Stimulated activated naive CD4-positive, alpha-beta T cell (primary cell): ENCODE measurements around the gene CFI.
"Not testable (repeated sequence)": the region's sequence is repeated elsewhere in the genome, so short reads cannot be mapped to it uniquely, and the experiment has no call there.

Source experiments
- DNase-seq, 6 experiments: peaks; one replicate each; lab custom pipeline; 2025; lab: John Stamatoyannopoulos, UW

CFI gene

DNA sequence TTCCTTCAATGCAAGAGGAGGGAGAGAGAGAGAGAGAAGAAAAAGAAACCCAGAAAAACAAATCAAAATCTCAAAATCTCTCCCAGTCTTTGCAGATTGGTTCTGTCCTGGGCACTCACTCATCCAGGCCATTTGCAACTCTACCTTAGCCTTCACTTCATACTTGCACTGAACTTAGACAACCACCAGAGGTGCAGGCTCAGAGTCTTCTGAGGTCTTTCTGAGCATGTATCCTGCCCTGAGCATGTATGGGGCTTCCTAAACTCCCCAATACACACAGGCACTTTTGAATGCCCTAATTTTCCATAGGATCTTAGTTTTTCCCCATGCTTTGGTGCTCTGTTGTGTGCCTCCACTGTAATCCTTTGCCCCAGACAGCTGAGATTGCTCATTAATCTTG, 2.9 kb downstream of the CFI start:
- DNase-seq: no peak

DNA sequence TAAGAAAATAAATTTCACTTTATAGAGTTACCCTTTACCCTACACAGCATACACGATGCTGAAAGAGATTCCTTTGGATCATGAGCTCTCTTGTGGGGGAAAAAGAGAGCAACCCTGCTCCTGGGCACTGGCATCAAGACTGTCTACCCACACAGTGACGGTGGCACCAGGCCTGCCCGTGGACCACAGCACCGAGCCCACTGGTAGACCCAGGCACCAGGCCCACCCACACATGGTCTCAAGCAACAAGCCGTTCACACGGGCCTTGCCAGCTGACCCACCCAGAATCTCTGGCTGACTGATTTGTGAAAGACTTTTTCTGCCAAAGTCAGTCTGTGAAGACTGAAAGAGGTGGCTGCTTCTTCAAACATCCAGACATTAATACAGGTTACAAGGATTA, 6.7 kb downstream of the CFI start:
- no peak for DNase-seq

DNA sequence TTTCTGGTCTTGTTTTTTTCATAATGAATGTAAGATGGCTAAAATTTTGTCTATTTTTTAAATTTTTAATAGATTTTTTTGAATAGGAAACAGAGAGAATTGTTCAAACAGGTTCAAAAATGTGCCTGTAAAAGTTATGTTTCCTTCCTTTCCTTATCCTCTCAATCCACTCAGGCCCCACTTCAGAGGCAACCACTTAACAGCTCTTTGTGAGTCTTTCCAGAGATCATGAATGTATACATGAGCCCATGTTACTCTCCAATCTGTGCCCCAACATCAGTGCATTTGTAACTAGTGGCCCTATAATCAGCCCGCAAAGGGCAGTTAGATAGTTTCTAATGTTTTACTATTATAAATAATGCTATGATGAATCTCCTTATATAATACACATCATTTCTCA, 14.0 kb downstream of the CFI start:
- no peak for DNase-seq

DNA sequence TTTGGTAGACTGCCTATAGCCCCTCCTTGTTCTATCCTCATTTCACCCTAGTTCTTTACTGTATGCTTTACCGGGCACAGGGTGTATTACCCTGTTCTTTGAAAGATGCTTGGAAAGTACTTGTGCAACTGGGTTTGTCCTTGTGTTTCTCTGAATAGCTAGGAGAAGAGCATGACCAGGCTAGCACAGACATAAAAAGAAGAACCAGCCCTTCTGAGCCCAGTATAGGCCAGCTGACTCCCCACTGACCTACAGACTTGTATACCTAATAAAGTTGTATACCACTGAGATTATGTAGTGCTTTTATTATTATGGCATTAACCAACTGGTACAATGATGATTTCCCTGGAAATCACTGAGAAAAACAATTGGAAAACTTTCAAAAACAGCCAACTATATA, 15.0 kb downstream of the CFI start:
- DNase-seq: no peak

DNA sequence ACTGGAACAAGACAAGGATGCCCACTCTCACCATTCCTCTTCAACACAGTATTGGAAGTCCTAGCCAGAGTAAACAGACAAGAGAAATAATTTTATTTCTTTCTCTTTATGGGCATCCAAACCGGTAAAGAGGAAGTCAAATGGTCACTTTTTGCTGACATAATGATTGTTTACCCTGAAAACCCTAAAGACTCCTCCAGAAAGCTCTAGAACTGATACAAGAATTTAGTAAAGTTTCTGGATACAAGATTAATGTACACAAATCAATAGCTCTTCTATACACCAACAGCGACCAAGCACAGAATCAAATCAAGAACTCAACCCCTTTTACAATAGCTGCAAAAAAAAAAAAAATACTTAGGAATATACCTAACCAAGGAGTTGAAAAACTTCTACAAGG, 19.7 kb downstream of the CFI start:
- DNase-seq: not testable (repeated sequence)

DNA sequence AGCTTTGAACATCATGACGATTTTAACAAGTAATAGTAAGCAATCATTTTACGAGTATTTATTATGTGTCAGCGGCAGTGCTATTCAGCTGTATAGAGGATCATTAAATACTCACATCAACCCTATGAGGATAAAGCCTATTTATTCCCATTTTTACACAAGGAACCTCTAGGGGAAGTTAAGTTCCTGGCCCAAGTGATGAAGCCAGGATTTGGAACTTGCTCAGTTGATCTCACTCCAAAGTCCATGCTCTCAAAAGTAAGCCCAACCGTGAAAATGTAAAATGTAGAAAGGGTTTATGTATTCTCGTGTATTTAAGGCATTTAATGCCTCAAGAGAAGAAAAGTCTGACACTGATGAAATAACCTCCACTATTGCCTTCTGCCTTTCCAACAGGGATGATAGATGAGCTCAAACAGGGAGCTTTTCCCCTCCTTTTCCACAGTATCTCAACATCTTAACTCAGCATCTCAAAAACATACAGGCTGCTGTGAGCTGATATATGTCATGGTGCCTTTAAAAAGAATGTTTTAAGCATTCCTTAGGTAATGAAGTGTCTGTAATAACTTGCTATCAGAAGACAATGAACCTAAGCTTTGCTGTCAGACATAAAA, 36.9 kb downstream of the CFI start:
- no peak for DNase-seq

DNA sequence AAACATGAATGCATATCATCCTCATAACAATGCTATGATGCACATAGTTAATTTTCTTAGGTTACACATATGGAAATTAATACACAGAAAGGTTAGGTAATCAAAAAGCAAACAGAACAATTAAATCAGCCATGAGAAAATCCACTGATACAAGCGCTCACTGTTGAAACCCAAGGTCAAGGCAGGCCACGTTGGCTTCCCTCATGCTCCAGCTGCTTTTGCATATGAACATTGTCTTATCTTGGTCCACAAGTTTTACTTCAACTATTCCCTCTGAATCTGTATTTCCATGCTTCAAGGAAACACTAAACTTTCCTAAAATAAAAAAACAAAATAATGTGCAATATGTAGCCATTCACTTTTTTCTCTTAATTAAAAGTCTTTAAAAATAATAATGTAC, 37.4 kb downstream of the CFI start:
- DNase-seq: no peak

DNA sequence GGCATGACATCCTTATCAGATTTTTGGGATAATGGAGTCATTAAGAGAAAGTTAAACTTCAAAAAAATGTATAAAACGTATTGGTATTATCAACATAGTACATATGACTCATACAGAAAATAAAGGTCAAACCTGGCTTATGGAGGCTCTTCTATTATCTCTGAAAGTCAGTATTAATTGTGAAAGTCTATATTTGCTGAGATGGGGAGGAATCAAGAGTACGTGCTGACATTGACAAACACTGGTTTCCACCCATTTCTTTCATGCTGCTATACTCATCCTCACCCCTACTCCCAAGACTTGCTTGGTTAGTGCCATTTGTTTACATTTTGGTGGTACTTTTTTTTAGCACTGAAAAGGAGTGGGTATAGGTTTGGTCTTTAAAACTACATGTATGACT, 41.1 kb downstream of the CFI start:
- no peak for DNase-seq

DNA sequence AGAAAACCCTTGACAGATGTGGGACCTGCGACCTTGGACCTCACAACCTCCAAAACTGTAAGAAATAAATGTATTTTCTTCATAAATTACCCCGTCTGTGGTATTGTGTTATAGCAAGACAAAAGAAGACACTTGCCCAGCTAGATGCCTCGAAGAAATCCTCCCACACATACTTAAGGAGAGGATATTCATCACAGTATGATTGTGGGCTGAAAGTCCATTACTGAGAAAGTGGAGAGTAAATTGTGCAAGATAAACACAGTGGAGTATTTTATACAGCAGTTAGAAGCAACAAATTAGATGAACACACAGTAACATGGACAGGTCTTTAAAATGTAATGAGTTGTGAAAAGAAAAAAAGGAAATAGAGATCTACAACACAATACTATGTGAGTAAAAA, 46.1 kb downstream of the CFI start:
- DNase-seq: no peak

DNA sequence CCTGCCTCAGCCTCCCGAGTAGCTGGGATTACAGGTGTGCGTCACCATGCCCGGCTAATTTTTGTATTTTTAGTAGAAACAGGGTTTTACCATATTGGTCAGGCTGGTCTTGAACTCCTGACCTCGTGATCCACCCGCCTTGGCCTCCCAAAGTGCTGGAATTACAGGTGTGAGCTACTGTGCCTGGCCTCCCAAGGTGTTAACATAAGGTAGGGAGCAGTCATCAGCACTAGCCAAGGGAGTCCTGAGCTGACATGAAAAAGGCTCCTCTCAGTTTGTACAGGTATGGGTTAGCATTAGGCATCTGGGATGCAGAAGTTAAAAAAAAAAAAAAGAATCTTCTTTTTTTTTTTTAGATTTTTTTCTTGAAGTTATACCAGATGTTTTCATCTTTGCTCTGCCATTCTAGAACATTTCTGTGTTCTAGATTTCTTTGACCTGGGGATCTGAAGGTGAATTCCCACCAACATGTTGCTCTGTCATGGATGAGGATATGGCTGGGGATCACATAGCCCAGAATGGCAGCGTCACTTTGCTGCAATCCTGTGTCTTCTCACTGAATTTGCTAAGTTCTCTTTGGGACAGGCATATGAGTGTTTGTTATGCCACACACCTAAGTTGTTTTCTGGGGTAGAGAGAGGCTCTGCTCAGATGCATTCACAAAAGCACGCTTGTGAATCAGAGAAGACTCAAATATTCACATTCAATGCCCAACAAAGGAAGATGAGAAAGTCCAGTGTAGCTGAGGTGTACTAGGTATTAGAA, 47.5 kb downstream of the CFI start:
- peak in 3 of 6 experiments; percentile 28 to 47 (median 40) for DNase-seq

DNA sequence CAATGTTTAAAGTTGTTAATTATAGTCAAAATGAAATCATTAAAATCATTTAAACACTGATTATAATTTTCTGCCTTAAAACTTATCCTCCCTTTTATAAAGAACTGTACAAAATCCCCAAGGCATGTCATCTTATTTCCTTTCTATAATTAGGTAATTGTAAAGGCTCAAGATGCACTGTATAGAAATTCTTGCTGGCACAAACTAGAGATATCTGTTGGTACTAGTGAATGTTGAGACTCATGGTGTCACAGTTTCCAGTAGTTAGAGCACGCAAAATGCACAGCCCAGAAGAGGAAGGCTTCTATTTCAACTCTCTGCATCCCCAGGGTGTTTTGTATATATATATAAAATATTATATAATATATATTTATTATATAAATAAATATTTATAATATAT, 49.3 kb downstream of the CFI start:
- peak in 1 of 6 experiments; percentile 8 for DNase-seq

DNA sequence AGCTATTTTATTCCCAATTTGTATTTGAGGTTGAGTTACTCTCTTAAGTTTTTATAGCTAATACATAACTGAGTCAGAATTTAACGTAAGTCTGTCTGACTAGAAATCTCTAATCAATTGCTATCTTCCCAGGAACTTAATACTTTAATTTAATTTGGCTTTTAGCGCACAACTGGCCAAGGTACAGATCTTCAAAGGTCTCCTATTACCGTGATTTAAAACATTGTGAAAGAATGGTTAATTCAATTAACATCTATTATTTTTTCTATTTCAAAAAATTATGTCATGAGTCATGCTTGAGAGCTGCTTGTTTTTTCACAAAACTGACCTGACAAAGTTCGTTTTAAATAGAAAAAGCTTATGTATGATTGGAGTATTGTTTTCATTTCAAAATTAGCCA, 49.9 kb downstream of the CFI start:
- DNase-seq: no peak

DNA sequence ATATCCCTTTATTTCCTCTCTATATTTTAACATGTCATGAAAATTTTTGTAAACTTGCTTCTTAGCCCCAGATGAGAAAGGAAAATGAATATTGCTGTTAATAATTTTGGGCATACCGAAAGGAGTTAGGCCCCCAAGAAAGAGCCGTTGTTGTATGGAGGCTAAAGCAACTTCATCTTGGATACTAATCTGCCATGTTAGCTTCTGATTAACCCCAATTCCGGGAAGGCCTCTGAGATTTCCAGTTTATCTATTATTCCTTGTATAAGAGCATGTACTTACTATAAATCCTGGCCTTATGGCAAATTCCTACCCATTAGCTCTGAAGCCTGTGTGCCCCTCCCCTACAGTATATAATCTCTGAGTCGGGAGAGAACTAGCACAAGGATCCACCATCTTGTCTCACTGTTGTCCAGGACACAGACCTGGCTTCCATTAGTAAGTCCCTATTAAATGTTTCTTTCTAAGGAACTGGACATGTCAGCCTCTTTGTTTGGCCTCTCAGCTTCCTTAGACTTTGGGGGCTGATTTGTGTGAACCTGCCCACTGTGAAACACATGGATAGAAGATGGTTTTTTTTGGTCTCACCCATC, 51.1 kb downstream of the CFI start:
- DNase-seq: no peak

DNA sequence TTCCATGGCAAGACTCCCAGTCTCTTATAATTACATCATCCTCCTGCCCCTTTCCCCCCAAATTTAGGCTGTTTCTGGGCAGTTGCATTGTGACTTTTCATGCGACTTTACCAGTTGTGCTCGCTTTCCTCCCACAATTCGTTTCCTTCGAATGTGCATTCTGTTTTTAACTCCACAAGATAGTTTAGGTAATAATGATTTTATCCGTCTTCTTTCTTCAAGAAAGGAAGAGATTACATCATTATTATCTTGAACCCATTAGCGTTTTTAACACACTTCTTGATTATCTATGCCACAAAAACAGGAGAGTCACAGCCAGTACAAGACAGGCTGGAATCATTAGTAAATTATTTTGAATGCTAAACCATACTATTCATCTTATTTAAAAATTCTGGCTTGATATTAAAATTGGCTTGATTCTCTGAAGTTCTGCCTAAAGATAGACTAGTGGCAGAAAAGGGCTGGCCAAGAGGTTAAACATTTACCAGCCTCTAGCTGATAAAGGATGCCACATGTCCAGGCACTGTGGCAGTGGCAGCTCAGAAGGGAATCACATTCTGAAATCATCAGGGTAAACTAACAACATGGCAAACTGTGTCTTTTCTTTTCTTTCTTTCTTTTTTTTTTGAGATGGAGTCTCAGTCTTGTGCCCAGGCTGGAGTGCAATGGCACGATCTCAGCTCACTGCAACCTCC, 52.3 kb downstream of the CFI start:
- no peak for DNase-seq

DNA sequence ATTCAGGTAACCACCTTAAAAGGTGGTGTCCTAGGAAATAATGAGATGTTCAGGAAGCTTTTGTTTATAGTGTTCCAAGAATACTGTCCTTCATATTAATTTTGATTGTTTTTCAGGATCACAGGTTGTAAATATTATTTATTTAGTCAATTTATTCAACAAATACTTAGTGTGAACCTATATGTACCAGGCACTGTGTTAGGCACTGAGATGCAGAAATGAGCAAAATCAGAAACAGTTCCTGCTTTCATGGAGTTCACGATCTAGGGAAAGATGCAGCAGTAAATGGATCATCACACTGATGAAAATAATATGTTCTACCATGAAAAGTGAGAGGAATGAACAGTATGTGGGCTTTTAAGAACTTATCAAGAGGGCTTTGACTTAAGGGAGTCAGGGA, 53.7 kb downstream of the CFI start:
- DNase-seq: no peak

DNA sequence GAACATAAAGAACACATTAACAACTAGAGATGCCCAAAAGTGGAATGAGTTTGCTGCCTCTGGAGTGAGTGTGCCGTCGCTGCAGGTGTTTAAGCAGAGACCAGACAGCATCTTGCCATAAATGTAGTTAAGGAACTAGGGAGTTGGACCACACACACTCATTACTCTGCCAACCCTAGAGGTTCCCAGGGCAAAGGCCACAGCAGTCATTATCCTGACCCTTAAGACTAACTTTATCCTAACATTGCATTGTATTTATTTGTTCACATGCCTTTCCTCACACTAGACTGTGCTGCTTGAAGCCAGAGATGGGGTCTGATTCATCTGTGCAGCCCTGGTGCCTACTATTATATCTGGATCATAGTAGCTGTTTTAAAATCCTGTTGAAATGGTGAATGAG, 55.1 kb downstream of the CFI start:
- DNase-seq: no peak

DNA sequence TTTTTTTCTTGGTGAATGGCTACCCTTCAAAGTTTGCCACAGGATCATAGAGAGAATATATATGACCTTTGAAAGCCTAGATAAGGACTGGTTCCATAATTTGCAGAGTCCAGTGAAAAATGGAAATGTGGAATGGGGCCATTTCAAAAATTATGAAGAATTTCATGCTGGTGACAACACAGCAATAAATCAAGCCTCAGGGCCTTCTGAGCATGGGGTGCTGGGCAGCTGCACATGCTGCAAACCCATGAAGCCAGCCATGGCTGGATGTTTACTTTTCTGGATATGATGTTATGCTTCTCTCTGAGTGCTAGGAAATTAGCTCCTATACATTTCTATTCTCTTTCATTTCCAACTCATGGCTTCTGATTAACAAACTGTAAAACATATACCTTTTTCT, 56.0 kb downstream of the CFI start:
- no peak for DNase-seq

DNA sequence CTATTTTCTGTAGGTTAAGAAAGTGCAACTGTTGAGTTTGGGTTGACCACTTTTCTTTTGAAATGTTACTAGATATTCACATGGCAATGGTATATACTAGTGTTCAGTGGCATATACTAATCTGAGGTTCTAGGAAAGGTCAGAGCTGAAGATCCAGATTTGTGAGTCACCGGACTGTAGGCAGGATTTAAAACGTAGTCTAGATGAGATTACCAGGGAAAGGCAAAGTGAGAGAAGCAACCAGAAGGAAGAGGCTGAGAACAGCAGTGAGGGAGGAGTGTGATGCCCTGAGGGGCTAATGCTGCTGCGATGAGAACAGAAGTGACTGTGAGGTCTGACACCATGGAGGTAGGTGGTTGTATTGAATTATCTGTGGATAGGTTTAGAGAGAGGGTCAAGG, 62.3 kb downstream of the CFI start:
- no peak for DNase-seq

DNA sequence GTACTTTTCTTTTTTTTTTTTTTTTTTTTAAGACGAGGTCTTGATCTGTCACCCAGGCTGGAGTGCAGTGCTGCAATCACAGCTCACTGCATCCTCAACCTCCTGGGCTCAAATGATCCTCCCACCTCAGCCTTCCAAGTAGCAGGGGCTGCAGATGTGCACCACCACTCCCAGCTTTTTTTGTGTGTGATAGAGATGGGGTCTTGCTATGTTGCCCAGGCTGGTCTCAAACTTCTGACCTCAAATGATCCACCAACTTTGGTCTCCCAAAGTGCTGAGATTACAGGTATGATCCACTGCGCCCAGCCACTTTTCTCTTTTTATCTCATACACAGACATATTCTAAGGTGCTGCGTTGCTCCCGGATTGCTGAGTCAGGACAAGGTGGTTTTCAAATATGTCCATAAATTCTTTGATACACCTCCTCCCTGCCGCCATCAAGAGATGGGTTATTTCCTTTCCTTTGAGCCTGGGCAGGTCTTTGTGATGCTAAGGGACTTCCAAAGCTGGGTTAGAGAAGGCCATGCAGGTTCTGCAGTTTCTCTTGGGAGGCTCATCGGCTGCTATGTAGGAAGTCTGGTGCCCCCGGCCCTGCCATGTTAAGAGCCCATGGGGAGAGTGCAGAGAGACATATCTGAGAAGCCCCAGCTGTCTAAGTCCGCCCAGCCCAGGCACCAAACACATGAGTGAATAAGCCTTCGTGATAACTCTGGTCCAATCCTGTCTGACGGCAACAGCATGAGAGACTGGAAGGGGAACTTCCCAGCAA, 63.5 kb downstream of the CFI start:
- no peak for DNase-seq

DNA sequence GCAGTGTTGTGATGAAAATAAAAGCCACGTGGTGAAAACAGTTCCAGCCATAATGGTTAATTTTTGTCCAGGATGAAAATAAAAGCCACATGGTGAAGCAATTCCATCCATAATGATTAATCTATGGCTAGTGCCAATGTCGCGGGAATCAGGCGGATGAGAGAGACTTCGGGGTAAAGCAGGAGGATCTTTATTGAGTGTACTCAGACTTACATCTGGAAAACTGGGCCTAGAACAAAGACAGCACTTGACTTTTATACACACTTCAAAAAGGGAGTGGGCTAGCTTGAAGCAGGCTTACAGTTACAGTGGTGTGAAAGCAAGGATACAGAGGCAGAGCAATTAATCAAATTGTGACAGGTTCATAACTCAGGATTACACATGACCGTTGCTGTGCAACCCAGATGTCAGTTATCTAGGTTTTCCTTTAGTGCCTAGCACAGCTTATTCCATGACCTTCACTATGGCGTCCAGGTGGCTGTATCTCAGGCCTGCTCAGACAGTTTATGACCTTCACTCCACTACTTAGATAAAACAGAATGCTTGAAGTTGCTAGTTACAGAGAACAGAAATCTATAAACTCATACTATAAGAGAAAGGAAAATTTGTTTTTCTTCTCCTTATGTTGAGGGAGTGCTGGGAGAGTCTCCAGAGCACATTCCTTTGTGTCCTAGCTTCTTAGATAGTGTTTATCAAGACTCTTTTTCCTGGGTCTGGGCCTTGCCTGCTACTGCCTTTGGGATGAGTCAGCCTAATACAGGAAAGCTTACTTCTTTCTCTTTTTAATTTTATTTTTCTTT, 66.0 kb downstream of the CFI start:
- no peak for DNase-seq

DNA sequence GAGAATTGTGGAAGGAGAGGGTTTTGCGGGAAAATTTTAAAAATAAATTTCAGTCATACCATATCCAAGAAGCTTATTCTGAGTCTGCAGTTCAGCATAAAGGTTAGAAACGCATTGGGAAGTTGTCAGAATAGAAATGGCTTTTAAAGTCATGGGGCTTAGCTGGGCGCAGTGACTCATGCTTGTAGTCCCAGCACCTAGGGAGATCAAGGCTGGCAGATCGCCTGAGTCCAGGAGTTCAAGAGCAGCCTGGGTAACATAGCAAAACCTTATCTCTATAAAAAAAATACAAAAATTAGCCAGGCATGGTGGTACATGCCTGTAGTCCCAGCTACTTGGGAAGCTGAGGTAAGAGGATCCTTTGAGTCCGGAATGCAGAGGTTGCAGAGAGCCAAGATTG, 68.1 kb downstream of the CFI start:
- no peak for DNase-seq
